GM21717 (cell line): ENCODE data around the gene PACRG.

Source experiments
- ATAC-seq: cut with Tn5 transposase; IDR thresholded peaks from one replicate; pipeline ENCODE4 v1.9.1; 2021; ENCODE audit warnings: mild to moderate bottlenecking, moderate library complexity; ENCODE audit not compliant: unreplicated experiment

PACRG gene

GRCh38 chr6:163066200-163066599, 338.4 kb downstream of the PACRG start:
- ATAC-seq: no peak

- no peak for ATAC-seq
Observed at GRCh38 chr6:163077134-163077533, 349.4 kb downstream of the PACRG start.

GRCh38 chr6:163078712-163079111, 350.9 kb downstream of the PACRG start:
- ATAC-seq: no peak

- no peak for ATAC-seq
Observed at GRCh38 chr6:163080228-163080627, 352.5 kb downstream of the PACRG start.

- ATAC-seq: no peak
Observed at GRCh38 chr6:163083141-163083540, 355.4 kb downstream of the PACRG start.

GRCh38 chr6:163085426-163085825, 357.7 kb downstream of the PACRG start:
- no peak for ATAC-seq

- ATAC-seq: no peak
Observed at GRCh38 chr6:163085861-163086623, 358.3 kb downstream of the PACRG start.

- ATAC-seq: no peak
Observed at GRCh38 chr6:163086624-163086920, 358.8 kb downstream of the PACRG start.

- no peak for ATAC-seq
Observed at GRCh38 chr6:163087981-163088380, 360.2 kb downstream of the PACRG start.

- no peak for ATAC-seq
Observed at GRCh38 chr6:163092876-163093275, 365.1 kb downstream of the PACRG start.

GRCh38 chr6:163094881-163095280, 367.1 kb downstream of the PACRG start:
- no peak for ATAC-seq

GRCh38 chr6:163095401-163095800, 367.6 kb downstream of the PACRG start:
- ATAC-seq: no peak

- ATAC-seq: no peak
Observed at GRCh38 chr6:163098827-163099479, 371.2 kb downstream of the PACRG start.

- ATAC-seq: no peak
Observed at GRCh38 chr6:163099621-163100171, 371.9 kb downstream of the PACRG start.

GRCh38 chr6:163100259-163100658, 372.5 kb downstream of the PACRG start:
- ATAC-seq: no peak

- no peak for ATAC-seq
Observed at GRCh38 chr6:163113358-163113962, 385.7 kb downstream of the PACRG start.

GRCh38 chr6:163118941-163119340, 391.2 kb downstream of the PACRG start:
- no peak for ATAC-seq

- no peak for ATAC-seq
Observed at GRCh38 chr6:163120223-163120622, 392.4 kb downstream of the PACRG start.

- ATAC-seq: no peak
Observed at GRCh38 chr6:163121270-163121669, 393.5 kb downstream of the PACRG start.

GRCh38 chr6:163122365-163122764, 394.6 kb downstream of the PACRG start:
- ATAC-seq: no peak

- ATAC-seq: no peak
Observed at GRCh38 chr6:163123098-163123497, 395.3 kb downstream of the PACRG start.

GRCh38 chr6:163126741-163127140, 399.0 kb downstream of the PACRG start:
- ATAC-seq: no peak
